DMS53 treated with DMSO at 0.1 percent for 48 hours (cell line): ENCODE results near the gene GPRIN3.
"Not testable (repeated sequence)": the region's sequence is repeated elsewhere in the genome, so short reads cannot be mapped to it uniquely, and the experiment has no call there.

Experiments
- DNase-seq: peaks from one replicate; lab custom pipeline; 2025; ENCODE audit not compliant: unreplicated experiment; lab: John Stamatoyannopoulos, UW

GPRIN3 gene

DNA sequence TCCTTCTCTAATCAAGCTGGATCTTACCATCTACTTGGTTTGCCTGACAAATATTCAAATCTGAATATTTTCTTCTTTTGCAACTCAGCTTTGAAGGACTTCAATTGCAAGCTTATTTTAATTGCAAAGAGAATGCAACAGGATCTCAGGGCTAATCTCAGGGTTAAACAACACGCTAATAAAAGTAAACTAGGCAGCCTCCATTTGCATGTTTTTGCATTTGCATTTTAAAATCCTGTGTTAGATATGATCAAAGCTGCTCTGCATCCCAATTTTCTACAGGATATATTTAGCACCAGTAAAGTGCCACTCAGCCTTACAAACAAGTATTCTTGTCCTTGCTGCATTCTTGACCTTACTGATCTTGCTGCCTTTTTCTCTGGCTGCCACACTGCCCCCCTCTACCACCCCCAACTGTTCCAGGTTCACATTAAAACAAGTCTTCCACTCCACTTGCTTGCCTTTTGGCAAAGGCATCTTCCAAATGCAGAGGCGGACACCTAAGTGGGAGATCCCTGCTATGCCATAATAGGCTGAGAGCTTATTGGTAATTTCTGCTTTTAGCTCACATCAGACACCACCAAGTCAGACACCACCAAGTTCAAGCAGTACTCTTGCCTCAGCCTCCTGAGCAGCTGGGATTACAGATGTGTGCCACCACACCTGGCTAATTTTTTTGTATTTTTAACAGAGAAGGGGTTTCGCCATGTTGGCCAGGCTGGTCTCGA lies 48.1 kb downstream of the GPRIN3 start:
- no peak for DNase-seq

DNA sequence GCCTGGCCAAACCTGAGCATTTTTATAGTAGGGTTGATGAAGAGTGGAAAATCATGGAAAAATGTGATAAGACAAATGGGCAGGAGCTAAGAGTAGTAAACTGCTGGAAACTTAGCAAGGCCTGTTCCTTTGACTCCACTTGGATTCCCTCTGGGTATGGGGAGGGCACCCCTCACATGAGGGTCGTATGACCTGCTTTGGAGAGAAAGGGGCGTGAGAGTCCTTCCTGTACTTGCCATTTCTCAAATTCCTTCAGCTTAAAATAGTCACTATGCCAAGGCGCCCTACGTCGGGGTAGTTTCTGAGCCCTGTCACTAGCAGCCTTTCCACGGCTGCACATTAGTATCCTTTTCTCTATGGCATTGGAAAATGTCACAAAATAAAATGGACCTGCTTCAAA lies 49.1 kb downstream of the GPRIN3 start:
- no peak for DNase-seq

GRCh38 chr4:89257376-89257775 lies 50.2 kb downstream of the GPRIN3 start:
- no peak for DNase-seq

- DNase-seq, result no peak
Observed at GRCh38 chr4:89256203-89256800, 51.3 kb downstream of the GPRIN3 start.

DNA sequence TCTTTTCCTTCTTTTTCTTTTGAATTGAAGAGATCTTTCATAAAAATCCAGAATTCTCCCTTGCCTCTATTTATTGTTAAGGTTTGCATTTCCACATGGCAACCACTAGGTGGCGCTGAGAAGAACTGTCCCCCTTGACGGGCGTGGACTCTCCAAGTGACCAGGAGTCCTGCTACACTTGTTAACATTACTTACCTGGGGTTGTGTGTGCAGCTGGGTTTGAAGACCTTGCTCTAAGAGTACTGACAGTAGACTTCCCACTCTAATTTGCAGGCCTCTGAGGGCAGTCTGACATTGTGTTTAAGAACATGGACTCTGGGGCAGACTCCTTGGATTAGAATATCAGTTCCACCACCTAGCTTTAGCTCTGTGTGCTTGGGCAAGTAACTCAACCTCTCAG lies 52.8 kb downstream of the GPRIN3 start:
- DNase-seq, result peak; percentile 44

DNA sequence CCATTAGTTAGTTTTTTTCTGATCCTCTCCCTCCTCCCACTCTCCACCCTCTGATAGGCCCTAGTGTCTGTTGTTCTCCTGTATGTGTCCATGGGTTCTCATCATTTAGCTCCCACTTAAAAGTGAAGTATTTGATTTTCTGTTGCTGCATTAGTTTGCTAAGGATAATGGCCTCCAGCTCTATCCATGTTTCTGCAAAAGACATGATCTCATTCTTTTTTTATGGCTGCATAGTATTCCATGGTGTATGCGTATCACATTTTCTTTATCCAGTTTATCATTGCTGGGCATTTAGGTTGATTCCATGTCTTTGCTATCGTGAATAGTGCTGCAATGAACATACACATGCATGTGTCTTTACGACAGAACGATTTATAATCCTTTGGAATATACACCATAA lies 53.3 kb downstream of the GPRIN3 start:
- not testable (repeated sequence) for DNase-seq

DNA sequence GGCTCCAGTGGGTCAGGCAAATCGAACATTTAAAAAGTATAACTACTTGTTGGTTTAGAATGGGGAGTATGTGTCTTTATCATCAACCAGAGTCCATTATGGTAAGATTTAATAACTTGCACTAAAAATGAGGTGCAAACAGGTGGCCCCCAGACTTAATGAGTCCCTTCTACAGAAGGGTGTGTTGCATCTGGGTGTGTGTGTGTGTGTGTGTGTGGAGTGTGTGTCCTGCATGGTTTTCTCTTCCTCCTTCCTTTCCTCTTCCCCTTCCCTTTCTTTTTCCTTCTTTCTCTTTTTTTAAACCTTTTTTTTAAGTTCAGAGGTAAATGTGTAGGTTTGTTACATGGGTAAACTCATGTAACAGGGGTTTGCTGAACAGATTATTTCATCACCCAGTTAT lies 53.7 kb downstream of the GPRIN3 start:
- no peak for DNase-seq

DNA sequence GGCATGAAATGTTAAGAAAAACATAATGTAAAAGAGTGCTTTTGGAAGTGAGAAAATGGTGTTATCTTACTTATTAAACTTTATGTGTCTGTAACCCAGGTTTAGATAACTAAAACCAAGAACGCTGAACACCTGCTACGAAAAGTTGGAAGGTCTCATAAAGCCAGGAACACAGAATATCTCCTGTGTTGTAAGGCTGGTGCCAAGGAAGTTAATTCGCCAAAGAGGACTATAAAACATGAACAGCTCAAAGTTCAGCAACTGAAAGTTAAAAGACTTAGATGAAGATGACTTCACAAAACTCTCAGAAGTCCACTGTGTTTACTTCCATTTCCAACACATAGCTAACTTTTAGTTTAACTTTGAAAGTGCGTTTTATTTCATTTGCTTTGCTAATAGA lies 54.3 kb downstream of the GPRIN3 start:
- DNase-seq, result no peak

- DNase-seq, result no peak
Observed at GRCh38 chr4:89251396-89251795, 56.2 kb downstream of the GPRIN3 start.

GRCh38 chr4:89249716-89250361 lies 57.8 kb downstream of the GPRIN3 start:
- peak; percentile 45 for DNase-seq

DNA sequence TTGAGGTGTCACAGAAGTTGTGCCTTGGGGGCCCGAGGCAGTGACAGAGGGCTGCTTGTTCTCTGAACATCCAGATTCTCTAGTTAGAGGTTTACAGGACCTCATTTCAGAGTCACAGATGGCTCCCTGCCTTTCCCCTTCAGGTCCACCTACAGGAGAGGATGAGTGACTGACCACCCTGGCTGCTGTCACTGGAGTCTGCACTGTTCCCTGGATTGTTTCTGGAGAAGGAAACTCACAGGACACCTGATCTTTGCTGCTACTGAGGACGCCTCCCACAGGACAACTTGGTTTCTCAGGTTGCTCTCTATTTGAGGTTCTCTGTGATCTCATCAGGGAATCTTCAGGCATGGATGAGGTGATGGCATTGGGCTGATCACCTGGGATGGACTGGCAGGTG lies 58.3 kb downstream of the GPRIN3 start:
- DNase-seq, result peak; percentile 56

DNA sequence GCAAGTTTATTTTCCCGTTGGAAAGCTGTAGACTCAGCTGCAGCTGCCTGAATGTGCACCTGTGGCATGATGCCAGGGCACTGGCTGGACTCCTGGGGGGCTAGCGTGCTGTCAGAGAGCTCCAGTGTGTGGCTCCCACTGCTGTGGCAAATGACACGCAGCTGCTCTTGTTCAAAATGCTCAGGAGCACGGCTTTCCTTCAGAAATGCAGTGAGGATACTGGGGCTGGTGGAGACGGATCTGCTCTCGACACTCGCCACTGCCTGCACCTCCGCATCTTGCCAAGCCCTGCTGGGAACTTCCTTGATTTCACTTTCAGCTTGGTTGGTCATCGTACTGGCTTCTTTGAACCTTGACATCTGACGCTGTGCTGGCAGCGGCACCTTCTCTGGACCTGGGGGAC lies 58.7 kb downstream of the GPRIN3 start:
- DNase-seq, result peak; percentile 6

- DNase-seq, result no peak
Observed at GRCh38 chr4:89247951-89248350, 59.6 kb downstream of the GPRIN3 start.

- peak; percentile 71 for DNase-seq
Observed at GRCh38 chr4:89245459-89245858, 62.1 kb downstream of the GPRIN3 start.

DNA sequence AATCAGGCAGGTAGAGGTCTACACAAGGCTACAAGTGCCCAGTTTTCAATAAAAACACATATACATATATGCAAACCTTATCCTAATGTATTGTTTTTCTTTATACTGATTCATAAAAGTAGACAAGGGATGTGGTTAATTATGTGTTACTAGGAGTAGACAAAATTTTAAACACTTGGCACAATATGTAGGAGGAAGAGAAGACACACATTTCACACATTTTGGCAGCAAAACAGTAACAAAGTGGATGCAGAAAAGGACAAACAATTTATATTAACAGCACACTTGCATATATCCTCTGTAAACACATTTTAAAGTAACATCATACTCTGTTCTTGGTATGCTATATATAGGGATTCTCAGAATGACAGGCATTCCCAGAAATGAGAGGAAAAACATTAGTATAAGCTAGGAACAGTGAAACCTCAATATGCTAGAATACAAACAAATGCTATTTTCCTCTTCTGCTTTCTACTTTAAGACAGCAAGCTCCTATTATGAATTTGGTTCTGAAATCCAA lies 63.8 kb downstream of the GPRIN3 start:
- DNase-seq, result no peak

DNA sequence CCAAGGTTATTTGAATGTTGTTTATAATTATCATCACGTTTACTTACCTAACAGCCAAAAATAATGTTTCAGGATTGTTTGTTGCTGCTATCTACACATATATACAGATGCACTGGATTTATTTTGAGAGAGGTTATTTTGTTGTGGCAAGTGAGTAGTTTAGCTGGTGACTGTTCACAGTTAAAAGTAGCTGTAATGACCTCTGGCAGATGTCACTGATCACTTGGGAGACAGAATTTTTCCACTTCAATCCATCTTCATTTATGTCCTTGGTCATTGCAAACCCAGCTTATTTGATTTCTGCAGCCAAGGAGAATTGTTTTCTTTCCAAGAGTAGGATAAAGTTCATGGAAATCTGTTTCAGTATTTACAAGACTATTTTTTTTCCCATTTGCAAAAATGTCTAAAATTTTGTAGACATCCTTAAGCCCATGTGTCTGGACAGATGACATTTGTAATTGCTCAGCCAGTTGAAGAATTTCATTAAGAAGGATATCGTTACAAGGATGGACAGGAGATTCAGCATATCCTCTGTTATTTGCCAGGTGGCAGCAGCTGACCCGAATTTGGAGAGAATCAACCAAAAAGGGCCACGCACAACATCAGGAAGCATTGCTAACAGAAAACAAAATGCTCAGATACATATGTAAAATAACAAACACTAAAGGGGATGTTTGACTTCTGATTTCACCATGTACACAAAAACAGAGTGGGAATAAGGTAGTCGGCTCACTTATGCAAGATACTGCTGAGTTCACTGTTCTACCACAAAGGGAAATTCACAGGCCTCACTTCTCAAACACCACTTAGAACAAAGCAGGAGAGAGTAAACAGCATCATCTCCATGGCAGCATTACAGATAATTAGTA lies 64.5 kb downstream of the GPRIN3 start:
- DNase-seq, result peak; percentile 23

DNA sequence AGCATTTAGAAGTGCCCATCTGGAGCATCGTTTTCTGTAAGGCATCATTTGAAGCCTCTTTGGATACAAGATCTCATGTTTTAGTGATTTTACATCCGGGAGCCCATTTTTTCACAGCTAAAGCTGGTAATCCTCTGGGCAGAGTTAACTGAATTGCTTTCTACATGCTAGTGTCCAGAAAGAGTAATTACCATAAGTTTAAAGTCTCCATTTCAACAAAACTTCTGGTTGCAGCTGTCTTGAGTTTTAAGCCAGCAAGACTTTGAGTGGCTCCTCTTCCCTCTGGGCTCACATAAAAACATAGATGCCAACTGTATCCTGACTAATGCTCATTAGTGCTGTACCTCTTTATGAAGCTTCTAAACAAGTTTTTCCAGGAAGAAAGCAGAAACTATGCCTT lies 65.4 kb downstream of the GPRIN3 start:
- no peak for DNase-seq

DNA sequence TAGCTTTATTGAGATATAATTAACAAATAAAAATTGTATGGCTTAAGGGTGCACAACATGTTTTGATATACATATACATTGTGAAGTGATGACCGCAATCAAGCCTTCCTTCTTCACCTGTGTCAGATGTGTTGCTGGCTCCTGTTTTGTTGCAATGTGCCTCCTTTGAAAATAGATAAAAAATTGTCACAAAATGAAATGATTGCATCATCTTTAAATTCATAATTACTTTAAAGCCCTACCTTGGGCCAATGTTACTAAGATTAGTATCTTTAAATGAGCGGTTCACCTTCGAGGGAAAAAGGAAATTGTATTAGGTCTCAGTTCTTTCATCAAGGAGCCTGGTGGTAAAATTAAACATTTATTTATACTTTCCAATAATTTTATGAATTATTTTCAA lies 77.3 kb downstream of the GPRIN3 start:
- DNase-seq, result no peak

DNA sequence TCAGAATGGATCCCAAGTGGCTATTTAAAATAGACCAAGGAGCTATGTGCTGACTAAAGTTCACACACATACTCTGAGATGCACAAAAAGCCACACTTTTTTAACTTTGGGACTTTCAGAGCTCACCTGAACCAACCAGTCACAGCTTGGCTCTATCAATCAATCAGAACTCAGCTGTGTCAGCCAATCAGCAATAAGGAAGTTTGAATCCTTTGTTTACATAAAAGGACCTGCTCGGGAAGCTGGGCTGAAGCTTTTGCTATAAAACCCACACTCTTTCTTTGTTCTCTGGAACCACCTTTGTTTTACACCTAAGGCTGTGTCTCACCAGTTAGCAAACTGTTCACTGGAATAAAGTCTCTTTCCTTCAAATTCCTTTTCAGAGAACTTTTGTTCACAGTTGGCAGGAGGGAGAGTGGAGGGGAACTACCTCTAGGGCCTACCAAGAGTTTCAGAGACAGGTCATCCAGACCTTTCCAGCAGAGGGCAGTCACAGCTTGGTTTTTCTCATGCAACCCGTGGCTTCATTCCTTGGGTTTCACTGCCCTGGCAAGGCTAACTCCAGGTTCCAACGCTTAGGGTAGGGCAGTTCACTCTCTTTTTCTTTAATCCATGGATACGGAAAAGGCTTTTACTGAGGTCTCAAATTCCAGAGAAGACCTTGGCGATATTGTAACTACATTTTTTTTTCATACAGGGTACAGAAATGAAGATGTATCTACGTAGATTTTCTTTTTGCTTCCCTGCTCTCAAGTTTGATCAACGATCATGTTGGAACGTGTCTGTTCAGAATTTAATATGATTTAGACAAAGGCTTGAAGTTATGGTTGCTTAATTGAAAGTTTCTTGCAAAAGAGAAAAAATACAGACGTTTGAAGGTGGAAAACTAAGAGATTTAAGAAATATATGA lies 80.7 kb downstream of the GPRIN3 start:
- peak; percentile 65 for DNase-seq

- DNase-seq, result peak; percentile 14
Observed at GRCh38 chr4:89222170-89222569, 85.4 kb downstream of the GPRIN3 start.
